Naive thymus-derived CD4-positive, alpha-beta T cell (primary cell): ENCODE results near the gene AHI1. TPM values are rescaled to one million over a fixed set of nuclear protein-coding genes. Genes with fewer than 3 reads are reported as not detected.

Experiments used
- ATAC-seq: fragments of 150-1000 bp; cut with Tn5 transposase; 2 replicates; pipeline ENCODE4 v1.10.0; 2021; ENCODE audit warnings: mild to moderate bottlenecking, moderate library complexity
- CTCF ChIA-PET: fragments of 350-600 bp; sonication (Branson Sonifier 250); formaldehyde crosslinking; loops from one replicate; lab custom pipeline; 2021; ENCODE audit warnings: antibody characterized with exemption; lab: Charles Lee
- POLR2A ChIA-PET: fragments of 350-600 bp; sonication (Branson Sonifier 250); formaldehyde crosslinking; loops from one replicate; lab custom pipeline; 2021; ENCODE audit warnings: antibody characterized with exemption, inconsistent platforms; lab: Charles Lee
- DNase-seq, 9 donors: peaks; one replicate each; pipeline versions ENCODE4 v3.0.0 to v3.0.0-alpha.2; 2020 to 2022; ENCODE audit warnings: mixed read lengths in 1 of 9
- H3K27ac ChIP-seq: one replicate; pipeline ENCODE4 v1.7.0; 2013; ENCODE audit warnings: mild to moderate bottlenecking, low read depth, low read length, moderate library complexity
- H3K27me3 ChIP-seq, 2 donors: one replicate each; pipeline ENCODE4 v1.7.0; 2013; ENCODE audit warnings: low read length in 2 of 2, mild to moderate bottlenecking in 2 of 2, moderate library complexity in 2 of 2; ENCODE audit not compliant: control insufficient read depth in 2 of 2, insufficient read depth in 2 of 2
- H3K36me3 ChIP-seq, 3 experiments: 1 replicate in 2 of 3; 2 replicates in 1 of 3; pipeline ENCODE4 v1.7.0; 2013; ENCODE audit warnings: low read length in 3 of 3, mild to moderate bottlenecking in 3 of 3, moderate library complexity in 1 of 3; ENCODE audit not compliant: insufficient read depth in 3 of 3, control insufficient read depth in 2 of 3
- H3K4me1 ChIP-seq, 2 donors: one replicate each; pipeline ENCODE4 v1.7.0; 2013; ENCODE audit warnings: low read length in 2 of 2, mild to moderate bottlenecking in 2 of 2, moderate library complexity in 1 of 2; ENCODE audit not compliant: control insufficient read depth in 2 of 2, insufficient read depth in 2 of 2
- H3K4me3 ChIP-seq: 2 replicates; pipeline ENCODE4 v1.7.0; 2013; ENCODE audit warnings: mild to moderate bottlenecking, low read length
- H3K9me3 ChIP-seq, 3 experiments: 1 replicate in 2 of 3; 2 replicates in 1 of 3; pipeline ENCODE4 v1.7.0; 2013; ENCODE audit warnings: low read length in 3 of 3; ENCODE audit not compliant: control insufficient read depth in 2 of 3
- H3K27ac Mint-ChIP-seq, 9 donors: one replicate each; pipeline ENCODE4 v1.8.0; 2020 to 2022; ENCODE audit warnings: mixed read lengths in 9 of 9, mild to moderate bottlenecking in 8 of 9, moderate library complexity in 5 of 9, inconsistent platforms in 2 of 9
- H3K27me3 Mint-ChIP-seq, 5 donors: one replicate each; pipeline ENCODE4 v1.8.0; 2021 to 2022; ENCODE audit warnings: mixed read lengths in 5 of 5, mild to moderate bottlenecking in 1 of 5
- H3K36me3 Mint-ChIP-seq, 5 donors: one replicate each; pipeline ENCODE4 v1.8.0; 2020 to 2022; ENCODE audit warnings: mixed read lengths in 5 of 5, mild to moderate bottlenecking in 3 of 5, inconsistent platforms in 1 of 5
- H3K4me1 Mint-ChIP-seq, 7 donors: one replicate each; pipeline ENCODE4 v1.8.0; 2020 to 2022; ENCODE audit warnings: mixed read lengths in 7 of 7, mild to moderate bottlenecking in 3 of 7, inconsistent platforms in 1 of 7
- H3K4me3 Mint-ChIP-seq, 10 donors: one replicate each; pipeline ENCODE4 v1.8.0; 2020 to 2022; ENCODE audit warnings: mild to moderate bottlenecking in 10 of 10, mixed read lengths in 10 of 10, moderate library complexity in 6 of 10, inconsistent platforms in 2 of 10
- H3K9me3 Mint-ChIP-seq, 11 donors: one replicate each; pipeline ENCODE4 v1.8.0; 2020 to 2022; ENCODE audit warnings: mixed read lengths in 11 of 11, mild to moderate bottlenecking in 4 of 11, inconsistent platforms in 1 of 11, moderate library complexity in 1 of 11
- intact Hi-C, 2 donors: fragments of 100-400 bp; cut with micrococcal nuclease; formaldehyde crosslinking; loops; one replicate each; pipeline ENCODE4 v1.15.1; 2023
- polyA plus RNA-seq, 2 donors: library from polyadenylated mRNA; unstranded; fragments of 300-500 nt; fragmentation: Illumina TruSeq; gene quantifications; one replicate each; pipeline ENCODE4 v1.2.3, GENCODE V29; 2021
- total RNA-seq, 6 experiments: library from RNA in 5 of 6; stranded (reverse) in 5 of 6; gene quantifications; 1 replicate in 5 of 6; 2 replicates in 1 of 6; pipeline ENCODE4 v1.2.3 and lab custom pipeline; 2021 to 2026

Gene AHI1
- total and polyA plus RNA-seq, 7 experiments from 2014 or later: 1.9 to 31.3 (median 13.3) TPM

- Mint-ChIP-seq H3K36me3 (peaks cover 0 to 1% (median 0%) of the 10 kb centered on the region in 5 donors), H3K27ac (no peak overlapping the region), H3K4me1 (peaks cover 0 to 14% (median 0%) of the 10 kb centered on the region in 7 donors), H3K9me3 (no peaks in the 10 kb centered on the region), H3K4me3 (no peak overlapping the region), H3K27me3 (peaks cover 0 to 5% (median 0%) of the 10 kb centered on the region in 5 donors)
- DNase-seq (no peak), ATAC-seq (no peak)
- H3K36me3 ChIP-seq: no peaks in the 10 kb centered on the region
- peaks cover 0 to 6% of the 10 kb centered on the region in 2 donors for H3K4me1 ChIP-seq
- no peak overlapping the region for H3K4me3 ChIP-seq
- POLR2A ChIA-PET: no interaction called here
- intact Hi-C loops: no loop called here
- no peaks in the 10 kb centered on the region for H3K9me3 ChIP-seq
- CTCF ChIA-PET: interaction anchor here (0.6 kb wide), 1 partner anchor 492 kb away, joined by 6 read pairs; no protein-coding TSS in a partner anchor
- no peak overlapping the region for H3K27ac ChIP-seq
- H3K27me3 ChIP-seq: no peaks in the 10 kb centered on the region
Observed at GRCh38 chr6:135503703-135504475, 6.3 kb upstream of the AHI1 start.

DNA sequence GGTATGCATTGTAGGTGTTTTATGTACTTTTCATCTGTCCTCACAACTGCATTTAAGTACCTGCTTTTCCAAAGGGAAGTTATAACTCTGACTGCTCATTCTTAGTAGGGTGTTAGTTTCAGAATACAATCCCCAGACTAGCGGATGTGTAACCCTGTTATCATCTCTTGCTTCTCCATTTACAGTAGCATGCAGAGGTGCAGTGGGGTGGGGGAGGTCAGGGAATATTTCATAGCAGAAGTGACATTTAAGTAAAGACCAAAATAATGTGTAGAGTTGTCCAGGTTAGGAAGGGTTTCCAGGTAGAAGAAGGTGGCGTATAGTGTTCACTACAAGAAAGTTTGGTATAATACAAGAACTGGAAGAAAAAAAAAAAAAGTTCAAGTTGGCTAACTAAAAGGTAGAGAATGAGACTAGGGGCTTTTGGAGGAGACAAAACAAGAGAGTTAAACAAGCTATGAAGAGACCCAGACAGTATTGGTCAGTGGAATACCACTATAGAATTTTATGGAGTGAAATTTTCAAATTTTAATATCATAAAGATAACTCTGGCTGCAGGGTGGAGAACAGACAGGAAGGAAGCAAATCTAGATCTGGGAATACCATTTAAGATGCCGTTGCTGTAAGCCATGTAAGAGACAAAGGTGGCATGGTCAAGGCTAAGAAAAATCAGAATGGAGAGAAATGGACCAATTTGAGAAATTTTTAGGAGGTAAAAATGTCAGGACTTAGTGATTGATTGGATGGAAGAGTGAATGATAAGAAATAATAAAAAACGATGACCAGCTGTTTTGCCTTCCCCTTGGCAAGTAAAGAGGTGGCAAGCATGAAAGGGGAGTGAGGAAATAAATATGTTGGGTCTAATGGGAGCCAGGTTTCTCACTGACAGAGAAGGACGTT, 2.2 kb upstream of the AHI1 start:
- no peaks in the 10 kb centered on the region for H3K27me3 ChIP-seq
- intact Hi-C loops: loop anchor here (2.0 to 10.0 kb wide), 6 partner anchors 38 to 1322 kb away; no protein-coding TSS in a partner anchor
- peaks cover 0 to 9% (median 0%) of the 10 kb centered on the region in 3 experiments for H3K36me3 ChIP-seq
- H3K4me1 ChIP-seq: peaks cover 0 to 5% of the 10 kb centered on the region in 2 donors
- ATAC-seq (no peak), DNase-seq (no peak)
- Mint-ChIP-seq H3K27me3 (peaks cover 0 to 5% (median 0%) of the 10 kb centered on the region in 5 donors), H3K36me3 (peaks cover 0 to 3% (median 0%) of the 10 kb centered on the region in 5 donors), H3K27ac (no peak overlapping the region), H3K4me1 (peaks cover 4 to 18% (median 9%) of the 10 kb centered on the region in 7 donors), H3K9me3 (no peaks in the 10 kb centered on the region), H3K4me3 (no peak overlapping the region)
- no peak overlapping the region for H3K27ac ChIP-seq
- H3K4me3 ChIP-seq: no peak overlapping the region
- CTCF ChIA-PET: interaction anchor here (0.6 to 1.7 kb wide), 2 partner anchors 727 to 1516 kb away, joined by 3 to 5 read pairs; no protein-coding TSS in a partner anchor
- POLR2A ChIA-PET: interaction anchor here (0.6 to 2.3 kb wide), 6 partner anchors 16 to 1019 kb away, joined by 3 to 50 read pairs (median 6); partner anchors contain the start of gene BCLAF1
- no peaks in the 10 kb centered on the region for H3K9me3 ChIP-seq

DNA sequence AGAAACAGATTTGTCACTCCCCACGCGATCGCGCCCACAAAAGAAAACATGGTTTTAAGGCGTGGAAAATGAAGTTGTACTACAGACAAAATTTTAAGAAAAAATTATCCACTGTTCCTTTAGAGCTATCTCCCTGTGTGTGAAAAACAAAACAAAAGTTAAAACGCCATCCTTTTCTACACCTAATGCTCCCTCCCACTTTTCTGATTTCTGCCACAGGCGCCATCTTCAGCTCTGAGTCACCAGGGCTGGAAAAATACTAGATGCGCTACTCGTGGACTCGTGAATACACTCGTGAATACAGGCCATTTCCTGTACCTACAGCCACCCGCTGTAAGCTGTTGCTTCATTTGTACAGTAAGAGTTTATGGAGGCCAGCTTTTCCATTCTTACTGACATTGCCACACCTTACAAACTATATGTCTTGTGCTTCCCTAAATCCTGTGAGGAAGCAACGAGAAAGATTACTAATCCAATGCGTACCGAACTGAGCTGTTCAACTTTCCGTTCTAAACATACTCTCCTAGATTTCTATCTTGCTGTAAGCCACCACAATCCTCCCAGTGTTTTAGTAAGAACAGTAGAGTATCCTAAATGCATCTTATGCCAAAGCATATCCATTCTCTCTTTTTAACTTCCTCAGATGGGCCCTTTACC, 773 bp upstream of the AHI1 start:
- ChIA-PET CTCF (interaction anchor here (0.6 to 1.7 kb wide), 3 partner anchors 37 to 879 kb away, joined by 3 to 5 read pairs (median 3); no protein-coding TSS in a partner anchor), POLR2A (interaction anchor here (0.7 to 2.3 kb wide), 4 partner anchors 38 to 791 kb away, joined by 3 to 50 read pairs (median 4); partner anchors contain the start of gene BCLAF1)
- Mint-ChIP-seq H3K27ac (no peak overlapping the region), H3K9me3 (no peaks in the 10 kb centered on the region), H3K4me1 (peaks cover 4 to 19% (median 9%) of the 10 kb centered on the region in 7 donors), H3K27me3 (peaks cover 0 to 3% (median 0%) of the 10 kb centered on the region in 5 donors), H3K36me3 (peaks cover 0 to 11% (median 0%) of the 10 kb centered on the region in 5 donors), H3K4me3 (no peak overlapping the region)
- peak overlapping the region; percentile 64 for H3K4me3 ChIP-seq
- intact Hi-C loops: loop anchor here (1.0 to 10.0 kb wide), 11 partner anchors 39 to 1321 kb away; partner anchors contain the start of gene MTFR2 (in 1 of the 2)
- peaks cover 0 to 5% of the 10 kb centered on the region in 2 donors for H3K4me1 ChIP-seq
- peak overlapping the region; percentile 95 for H3K27ac ChIP-seq
- ATAC-seq (peak; percentile 71), DNase-seq (peak; percentile 20 to 76 (median 61))
- no peaks in the 10 kb centered on the region for H3K27me3 ChIP-seq
- H3K9me3 ChIP-seq: no peaks in the 10 kb centered on the region
- H3K36me3 ChIP-seq: peaks cover 0 to 9% (median 0%) of the 10 kb centered on the region in 3 experiments

DNA sequence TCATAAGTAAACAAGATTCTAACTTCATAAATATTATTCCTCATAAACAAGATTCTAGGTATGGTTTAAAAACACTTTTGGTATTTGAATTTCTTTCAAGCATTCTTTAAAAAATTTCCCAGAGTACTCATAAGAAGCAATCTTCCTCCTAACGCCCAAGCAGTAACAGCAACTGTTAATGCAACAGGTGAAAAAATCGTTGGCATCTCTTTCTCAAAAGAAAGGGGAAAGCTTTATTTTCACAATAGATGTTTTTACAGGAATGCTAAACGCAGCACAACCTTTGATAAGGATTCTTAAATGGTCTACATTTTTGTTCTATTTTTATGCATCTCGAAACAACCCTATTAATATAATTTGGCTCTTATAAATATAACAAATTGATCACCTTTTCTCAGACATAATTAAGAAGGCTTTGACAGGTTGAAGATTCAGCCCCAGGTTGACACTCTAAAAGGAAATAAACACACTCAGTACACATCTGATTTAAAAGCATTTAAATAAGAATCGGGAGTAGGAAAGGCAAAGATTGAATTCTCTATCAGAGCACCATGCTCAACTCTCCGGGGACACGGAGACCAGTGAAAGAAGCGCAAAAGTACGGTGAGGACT, 634 bp downstream of the AHI1 start:
- Mint-ChIP-seq H3K4me3 (no peak overlapping the region), H3K27me3 (peaks cover 0 to 3% (median 0%) of the 10 kb centered on the region in 5 donors), H3K9me3 (no peaks in the 10 kb centered on the region), H3K36me3 (peaks cover 0 to 16% (median 0%) of the 10 kb centered on the region in 5 donors), H3K27ac (no peak overlapping the region), H3K4me1 (peaks cover 4 to 19% (median 9%) of the 10 kb centered on the region in 7 donors)
- ATAC-seq (no peak), DNase-seq (no peak)
- intact Hi-C loops: loop anchor here (1.0 to 10.0 kb wide), 10 partner anchors 40 to 1544 kb away; partner anchors contain the start of genes HBS1L (in 1 of the 2), MTFR2 (in 1 of the 2) and TBPL1 (in 1 of the 2)
- Histone ChIP-seq H3K27me3 (no peaks in the 10 kb centered on the region), H3K9me3 (no peaks in the 10 kb centered on the region), H3K4me1 (peaks cover 0 to 5% of the 10 kb centered on the region in 2 donors), H3K27ac (peak overlapping the region; percentile 95), H3K36me3 (peaks cover 0 to 9% (median 0%) of the 10 kb centered on the region in 3 experiments), H3K4me3 (peak overlapping the region; percentile 64)
- ChIA-PET CTCF (no interaction called here), POLR2A (interaction anchor here (0.6 kb wide), 1 partner anchor 795 kb away, joined by 5 read pairs; no protein-coding TSS in a partner anchor)

GRCh38 chr6:135493218-135493961, 4.2 kb downstream of the AHI1 start:
- no peaks in the 10 kb centered on the region for H3K9me3 ChIP-seq
- peaks cover 0 to 17% (median 0%) of the 10 kb centered on the region in 3 experiments for H3K36me3 ChIP-seq
- H3K4me3 ChIP-seq: no peak overlapping the region
- Mint-ChIP-seq H3K27me3 (no peaks in the 10 kb centered on the region), H3K36me3 (peaks cover 5 to 36% (median 20%) of the 10 kb centered on the region in 5 donors), H3K9me3 (peaks cover 0 to 2% (median 0%) of the 10 kb centered on the region in 11 donors), H3K4me1 (peaks cover 4 to 19% (median 9%) of the 10 kb centered on the region in 7 donors), H3K4me3 (no peak overlapping the region), H3K27ac (no peak overlapping the region)
- ATAC-seq: no peak
- POLR2A ChIA-PET: no interaction called here
- H3K27ac ChIP-seq: no peak overlapping the region
- CTCF ChIA-PET: no interaction called here
- peaks cover 0 to 1% of the 10 kb centered on the region in 2 donors for H3K4me1 ChIP-seq
- DNase-seq: no peak
- no peaks in the 10 kb centered on the region for H3K27me3 ChIP-seq
- intact Hi-C loops: loop anchor here in 1 of 2 donors (10.0 kb wide), 1 partner anchor 391 kb away; no protein-coding TSS in a partner anchor
